CD14-positive monocyte (primary cell): Measurements from ENCODE around the gene SMTN. TPM values are rescaled to one million over a fixed set of nuclear protein-coding genes. Genes with fewer than 3 reads are reported as not detected.

Experiments used
- DNase-seq, 3 donors: peaks; one replicate each; pipeline ENCODE4 v3.0.0-alpha.2; 2011 to 2022
- H2AFZ ChIP-seq: 2 replicates; pipeline ENCODE4 v1.6.0; 2012; ENCODE audit warnings: mild to moderate bottlenecking, low read depth, low read length, inconsistent platforms; ENCODE audit not compliant: insufficient read depth, poor library complexity, severe bottlenecking
- H3K27ac ChIP-seq, 2 donors: 1 replicate in 1 of 2; 2 replicates in 1 of 2; pipeline ENCODE4 v1.5.1; 2012 to 2013; ENCODE audit warnings: low read length in 2 of 2, control low read depth in 1 of 2, inconsistent platforms in 1 of 2, low read depth in 1 of 2, mild to moderate bottlenecking in 1 of 2
- H3K27me3 ChIP-seq, 2 donors: one replicate each; pipeline versions ENCODE4 v1.6.0 to v1.6.1; 2011 to 2013; ENCODE audit warnings: low read length in 2 of 2; ENCODE audit not compliant: control insufficient read depth in 2 of 2, insufficient read depth in 2 of 2
- H3K36me3 ChIP-seq, 2 donors: replicated peaks in 1 of 2; 1 replicate in 1 of 2; 2 replicates in 1 of 2; pipeline versions ENCODE4 v1.5.1 to v1.6.1; 2012 to 2013; ENCODE audit warnings: low read length in 2 of 2, control low read depth in 1 of 2, inconsistent platforms in 1 of 2, mild to moderate bottlenecking in 1 of 2; ENCODE audit not compliant: insufficient read depth in 2 of 2, control insufficient read depth in 1 of 2
- H3K4me1 ChIP-seq, 2 donors: 1 replicate in 1 of 2; 2 replicates in 1 of 2; pipeline versions ENCODE4 v1.5.1 to v1.6.1; 2012 to 2013; ENCODE audit warnings: low read length in 2 of 2, control low read depth in 1 of 2, inconsistent platforms in 1 of 2, mild to moderate bottlenecking in 1 of 2, moderate library complexity in 1 of 2; ENCODE audit not compliant: insufficient read depth in 2 of 2, control insufficient read depth in 1 of 2
- H3K4me2 ChIP-seq: replicated peaks from 2 replicates; pipeline ENCODE3; 2012; ENCODE audit warnings: low read length, moderate library complexity, mild to moderate bottlenecking; ENCODE audit not compliant: poor library complexity, severe bottlenecking; ENCODE audit errors: extremely low read depth
- H3K4me3 ChIP-seq, 3 experiments: fragments of 200-600 bp in 1 of 3; sonication (generic) in 1 of 3; replicated peaks in 1 of 3; 1 replicate in 2 of 3; 2 replicates in 1 of 3; pipeline ENCODE4 v1.5.1; 2011 to 2013; ENCODE audit warnings: low read length in 3 of 3, mild to moderate bottlenecking in 3 of 3, control low read depth in 2 of 3, low read depth in 2 of 3, inconsistent platforms in 1 of 3, moderate library complexity in 1 of 3
- H3K79me2 ChIP-seq: 2 replicates; pipeline ENCODE4 v1.6.0; 2012; ENCODE audit warnings: mild to moderate bottlenecking, control low read depth, inconsistent platforms, low read length, moderate library complexity; ENCODE audit not compliant: insufficient read depth
- H3K9ac ChIP-seq: 2 replicates; pipeline ENCODE4 v1.6.0; 2017; ENCODE audit warnings: low read length, mild to moderate bottlenecking; ENCODE audit not compliant: insufficient read depth, poor library complexity, severe bottlenecking
- H3K9me3 ChIP-seq, 2 donors: replicated peaks in 1 of 2; 1 replicate in 1 of 2; 2 replicates in 1 of 2; pipeline versions ENCODE4 v1.5.1 to v1.6.1; 2012 to 2013; ENCODE audit warnings: low read length in 2 of 2, control low read depth in 1 of 2; ENCODE audit not compliant: control insufficient read depth in 1 of 2, insufficient read depth in 1 of 2
- H4K20me1 ChIP-seq: 2 replicates; pipeline ENCODE4 v1.6.0; 2012; ENCODE audit warnings: mild to moderate bottlenecking, low read length, control low read depth, moderate library complexity; ENCODE audit not compliant: insufficient read depth
- H3K27ac Mint-ChIP-seq, 7 donors: one replicate each; pipeline ENCODE4 v1.8.0; 2020; ENCODE audit warnings: mild to moderate bottlenecking in 7 of 7, mixed read lengths in 7 of 7, moderate library complexity in 6 of 7, inconsistent platforms in 2 of 7
- H3K27me3 Mint-ChIP-seq, 3 donors: one replicate each; pipeline ENCODE4 v1.8.0; 2021 to 2022; ENCODE audit warnings: low read depth in 3 of 3, mild to moderate bottlenecking in 3 of 3, mixed read lengths in 3 of 3, moderate library complexity in 3 of 3, inconsistent platforms in 1 of 3
- H3K36me3 Mint-ChIP-seq, 2 donors: one replicate each; pipeline ENCODE4 v1.8.0; 2020; ENCODE audit warnings: mixed read lengths in 2 of 2, inconsistent platforms in 1 of 2, mild to moderate bottlenecking in 1 of 2
- H3K4me1 Mint-ChIP-seq: one replicate; pipeline ENCODE4 v1.8.0; 2020; ENCODE audit warnings: mild to moderate bottlenecking, mixed read lengths
- H3K4me3 Mint-ChIP-seq, 2 donors: one replicate each; pipeline ENCODE4 v1.8.0; 2020; ENCODE audit warnings: mild to moderate bottlenecking in 2 of 2, mixed read lengths in 2 of 2, moderate library complexity in 1 of 2
- H3K9me3 Mint-ChIP-seq, 7 donors: one replicate each; pipeline ENCODE4 v1.8.0; 2020 to 2022; ENCODE audit warnings: mixed read lengths in 7 of 7, mild to moderate bottlenecking in 6 of 7, moderate library complexity in 6 of 7, inconsistent platforms in 2 of 7
- CTCF ChIP-seq: fragments of 200-600 bp; IDR thresholded peaks from one replicate; pipeline ENCODE4 v1.8.0; 2022; ENCODE audit warnings: antibody characterized with exemption, mild to moderate bottlenecking
- WGBS: methylation state at CpG from one replicate; pipeline ENCODE4 v1.1.5; 2013; ENCODE audit warnings: missing lambda C conversion rate; ENCODE audit not compliant: insufficient coverage; 5-methylcytosine and 5-hydroxymethylcytosine counted together
- intact Hi-C, 2 donors: fragments of 100-400 bp; cut with micrococcal nuclease; formaldehyde crosslinking; loops; one replicate each; pipeline versions ENCODE4 v1.15.0 to v1.15.1; 2023
- polyA plus RNA-seq, 3 donors: library from polyadenylated mRNA; depleted of rRNA in 1 of 3; unstranded in 2 of 3; stranded (reverse) in 1 of 3; fragments of 300-500 nt in 2 of 3; fragments of >200 nt in 1 of 3; fragmentation: Illumina TruSeq in 2 of 3; gene quantifications; 1 replicate in 2 of 3; 2 replicates in 1 of 3; pipeline ENCODE4 v1.2.3, GENCODE V29; 2012 to 2021

The SMTN gene
- polyA plus RNA-seq, 3 donors: 0.87 to 13.3 (median 0.88) TPM

- no peaks in the 10 kb centered on the region for H3K79me2 ChIP-seq
- Mint-ChIP-seq H3K36me3 (no peaks in the 10 kb centered on the region), H3K27me3 (peaks cover 4 to 12% (median 10%) of the 10 kb centered on the region in 3 donors), H3K4me3 (no peak overlapping the region), H3K27ac (no peak overlapping the region), H3K4me1 (peaks cover 1% of the 10 kb centered on the region), H3K9me3 (peaks cover 0 to 2% (median 0%) of the 10 kb centered on the region in 7 donors)
- TF ChIP-seq CTCF: no peak
- DNase-seq: no peak
- no peaks in the 10 kb centered on the region for H3K36me3 ChIP-seq
- H4K20me1 ChIP-seq: no peaks in the 10 kb centered on the region
- H3K27ac ChIP-seq: no peak overlapping the region
- H3K9me3 ChIP-seq: no peaks in the 10 kb centered on the region
- no peak overlapping the region for H2AFZ ChIP-seq
- H3K27me3 ChIP-seq: peaks cover 0 to 2% of the 10 kb centered on the region in 2 donors
- WGBS: 90% methylated on average over 10 of the region's 10 CpGs
- H3K4me3 ChIP-seq: no peak overlapping the region
- no peak overlapping the region for H3K4me2 ChIP-seq
- no peak overlapping the region for H3K9ac ChIP-seq
- H3K4me1 ChIP-seq: no peaks in the 10 kb centered on the region
- intact Hi-C loops: no loop called here
Measured at GRCh38 chr22:31138126-31138525, 57.0 kb downstream of the SMTN start.

GRCh38 chr22:31139066-31139465 is 57.9 kb downstream of the SMTN start:
- H3K27ac Mint-ChIP-seq: peak overlapping the region in 2 of 7 donors; percentile 20 to 40
- H3K4me3 Mint-ChIP-seq: no peak overlapping the region
- H3K4me1 Mint-ChIP-seq: peaks cover 1% of the 10 kb centered on the region
- H3K27ac ChIP-seq: no peak overlapping the region
- no peak for DNase-seq
- WGBS: 100% methylated on average over 1 of the region's 3 CpGs
- peaks cover 0 to 2% (median 0%) of the 10 kb centered on the region in 7 donors for H3K9me3 Mint-ChIP-seq
- H3K36me3 ChIP-seq: no peaks in the 10 kb centered on the region
- H3K4me1 ChIP-seq: no peaks in the 10 kb centered on the region
- intact Hi-C loops: no loop called here
- H3K27me3 ChIP-seq: peaks cover 0 to 2% of the 10 kb centered on the region in 2 donors
- no peaks in the 10 kb centered on the region for H4K20me1 ChIP-seq
- no peak overlapping the region for H3K4me3 ChIP-seq
- no peak for TF ChIP-seq CTCF
- no peaks in the 10 kb centered on the region for H3K9me3 ChIP-seq
- H3K36me3 Mint-ChIP-seq: no peaks in the 10 kb centered on the region
- peaks cover 4 to 12% (median 10%) of the 10 kb centered on the region in 3 donors for H3K27me3 Mint-ChIP-seq
- H3K79me2 ChIP-seq: no peaks in the 10 kb centered on the region
- no peak overlapping the region for H3K4me2 ChIP-seq
- no peak overlapping the region for H3K9ac ChIP-seq
- no peak overlapping the region for H2AFZ ChIP-seq
